NOMO-1 treated with DMSO at 0.1 percent for 48 hours (cell line): ENCODE measurements around the gene CD7.
"Not testable (repeated sequence)": the region's sequence is repeated elsewhere in the genome, so short reads cannot be mapped to it uniquely, and the experiment has no call there.

Experiments used
- DNase-seq: peaks from one replicate; lab custom pipeline; 2025; ENCODE audit not compliant: unreplicated experiment; lab: John Stamatoyannopoulos, UW

Gene CD7

DNA sequence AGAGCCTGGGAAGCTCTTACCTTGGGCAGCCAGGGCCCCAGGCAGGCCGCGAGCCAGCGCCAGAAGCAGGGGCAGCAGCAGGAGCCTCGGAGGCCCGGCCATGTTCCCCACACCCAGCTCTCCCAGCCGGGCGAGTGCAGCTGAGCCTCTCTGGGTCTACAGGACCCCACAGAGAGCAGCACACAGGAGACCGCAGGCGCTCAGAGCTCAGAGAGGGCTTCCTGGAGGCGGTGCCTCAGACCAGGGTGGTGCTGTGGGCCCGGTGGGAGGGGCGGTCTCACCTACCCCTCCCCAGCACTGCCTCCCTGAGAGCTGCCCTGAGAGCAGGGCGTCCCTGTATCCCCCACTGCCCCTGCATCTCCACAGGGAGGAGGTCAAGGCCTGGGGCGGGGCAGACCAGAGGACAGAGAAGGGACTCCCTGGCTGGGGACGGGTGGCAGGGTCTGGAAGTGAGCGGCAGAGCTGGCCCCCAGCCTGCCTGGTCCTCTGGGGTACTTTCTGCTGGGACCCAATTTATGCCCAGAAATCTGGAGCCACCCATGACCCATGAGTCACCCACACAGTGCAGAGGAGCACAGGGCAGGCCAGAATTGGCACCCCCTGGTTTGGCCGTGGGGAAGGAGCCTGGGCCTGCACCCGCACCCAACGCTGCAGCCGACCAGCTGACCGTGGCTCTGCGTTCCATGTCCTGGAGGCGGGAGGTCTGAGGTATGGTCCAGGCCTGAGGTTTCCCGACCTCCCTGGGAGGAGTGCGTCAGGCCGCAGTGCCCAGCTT, at the start of gene CD7:
CD7 (minus strand) TSS at position 215 of the 775 bp plus-strand sequence; CDS start at position 102, 113 bp downstream.
- DNase-seq, result no peak

DNA sequence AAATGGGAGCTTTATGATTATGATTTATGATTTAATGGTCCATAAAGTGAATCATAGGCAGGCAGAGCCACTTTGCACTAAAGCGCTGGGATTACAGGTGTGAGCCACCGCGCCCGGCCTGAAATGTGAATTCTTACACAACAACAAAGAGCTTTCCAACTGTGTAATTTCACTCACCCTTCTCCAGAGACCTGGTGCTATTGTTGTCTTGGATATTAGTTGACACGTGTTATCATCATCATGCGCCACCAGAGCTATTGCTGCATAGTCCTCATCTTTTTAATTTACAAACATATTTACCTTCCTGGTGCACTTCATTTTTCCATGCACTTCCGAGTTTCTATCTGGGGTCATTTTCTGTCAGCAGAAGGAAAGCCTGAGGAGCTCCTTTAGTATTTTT, 49.3 kb upstream of the CD7 start:
- no peak for DNase-seq

DNA sequence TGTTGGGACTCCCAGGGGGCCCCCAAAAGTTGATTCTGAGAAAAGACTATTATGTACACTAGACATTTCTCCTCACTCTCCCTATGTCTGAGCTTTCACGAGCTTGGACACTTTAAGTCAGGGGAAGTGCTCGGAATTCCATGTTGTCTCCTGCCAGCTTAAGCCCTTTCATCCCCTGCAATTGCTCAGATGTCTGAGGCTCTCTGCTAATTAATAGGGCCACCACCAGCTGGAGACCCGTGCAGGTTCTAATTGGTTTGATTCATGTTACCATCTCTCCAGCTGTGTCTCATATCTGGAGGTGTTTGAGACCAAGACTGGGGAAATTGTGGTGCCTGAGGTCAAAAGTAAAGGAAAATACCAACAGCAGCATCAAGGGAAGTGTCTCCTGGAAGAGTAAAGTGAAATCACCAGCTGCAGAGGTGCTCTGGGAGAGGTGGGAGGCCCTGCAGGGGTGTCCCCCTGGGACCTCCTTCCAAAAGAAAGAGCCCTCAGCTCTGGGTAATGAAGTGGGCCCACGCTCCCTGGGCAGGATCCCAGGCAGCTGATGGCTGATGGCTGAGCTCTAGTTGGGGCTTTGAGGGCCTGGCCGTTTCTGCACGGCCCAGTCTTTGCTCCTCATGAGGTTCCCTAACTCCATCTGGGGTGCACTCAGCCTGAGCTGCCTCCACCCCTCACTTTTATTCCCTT, 48.3 kb upstream of the CD7 start:
- no peak for DNase-seq

DNA sequence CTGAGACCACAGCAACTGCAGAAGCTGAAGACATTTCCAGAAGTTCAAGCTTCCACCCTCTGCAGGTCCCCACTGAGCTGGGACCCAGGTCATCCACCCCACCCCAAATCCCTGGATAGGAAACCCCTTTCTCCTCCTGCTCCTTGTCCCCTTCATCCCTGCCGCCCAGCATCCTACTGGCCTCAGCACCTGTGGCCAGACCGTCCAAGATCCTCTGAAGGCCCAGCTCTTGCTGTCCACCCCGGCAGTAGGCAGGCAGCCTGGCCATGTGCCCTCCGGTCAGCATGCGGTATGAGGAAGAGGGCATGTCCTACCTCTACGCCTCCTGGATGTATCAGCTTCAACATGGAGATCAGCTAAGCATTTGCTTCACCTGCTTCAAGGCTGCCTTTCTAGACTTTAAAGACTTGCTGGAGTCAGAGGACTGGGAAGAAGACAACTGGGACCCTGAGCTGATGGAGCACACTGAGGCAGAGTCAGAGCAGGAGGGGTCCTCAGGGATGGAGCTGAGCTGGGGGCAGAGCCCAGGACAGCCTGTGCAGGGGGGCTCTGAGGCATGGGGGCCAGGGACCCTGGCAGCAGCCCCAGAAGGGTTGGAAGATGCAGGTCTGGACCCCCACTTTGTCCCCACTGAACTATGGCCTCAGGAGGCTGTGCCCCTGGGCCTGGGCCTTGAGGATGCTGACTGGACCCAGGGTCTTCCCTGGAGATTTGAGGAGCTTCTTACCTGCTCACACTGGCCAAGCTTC, 44.7 kb upstream of the CD7 start:
- DNase-seq, result no peak

DNA sequence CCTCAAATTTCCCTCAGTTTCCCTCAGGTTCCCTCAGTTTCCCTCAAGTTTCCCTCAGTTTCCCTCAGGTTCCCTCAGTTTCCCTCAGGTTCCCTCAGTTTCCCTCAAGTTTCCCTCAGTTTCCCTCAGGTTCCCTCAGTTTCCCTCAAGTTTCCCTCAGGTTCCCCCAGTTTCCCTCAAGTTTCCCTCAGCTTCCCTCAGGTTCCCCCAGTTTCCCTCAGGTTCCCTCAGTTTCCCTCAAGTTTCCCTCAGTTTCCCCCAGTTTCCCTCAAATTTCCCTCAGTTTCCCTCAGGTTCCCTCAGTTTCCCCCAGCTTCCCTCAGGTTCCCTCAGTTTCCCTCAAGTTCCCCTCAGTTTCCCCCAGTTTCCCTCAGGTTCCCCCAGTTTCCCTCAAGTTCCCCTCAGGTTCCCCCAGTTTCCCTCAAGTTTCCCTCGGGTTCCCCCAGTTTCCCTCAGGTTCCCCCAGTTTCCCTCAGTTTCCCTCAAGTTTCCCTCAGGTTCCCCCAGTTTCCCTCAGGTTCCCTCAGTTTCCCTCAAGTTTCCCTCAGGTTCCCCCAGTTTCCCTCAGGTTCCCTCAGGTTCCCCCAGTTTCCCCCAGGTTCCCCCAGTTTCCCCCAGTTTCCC, 42.2 kb upstream of the CD7 start:
- DNase-seq, result not testable (repeated sequence)

DNA sequence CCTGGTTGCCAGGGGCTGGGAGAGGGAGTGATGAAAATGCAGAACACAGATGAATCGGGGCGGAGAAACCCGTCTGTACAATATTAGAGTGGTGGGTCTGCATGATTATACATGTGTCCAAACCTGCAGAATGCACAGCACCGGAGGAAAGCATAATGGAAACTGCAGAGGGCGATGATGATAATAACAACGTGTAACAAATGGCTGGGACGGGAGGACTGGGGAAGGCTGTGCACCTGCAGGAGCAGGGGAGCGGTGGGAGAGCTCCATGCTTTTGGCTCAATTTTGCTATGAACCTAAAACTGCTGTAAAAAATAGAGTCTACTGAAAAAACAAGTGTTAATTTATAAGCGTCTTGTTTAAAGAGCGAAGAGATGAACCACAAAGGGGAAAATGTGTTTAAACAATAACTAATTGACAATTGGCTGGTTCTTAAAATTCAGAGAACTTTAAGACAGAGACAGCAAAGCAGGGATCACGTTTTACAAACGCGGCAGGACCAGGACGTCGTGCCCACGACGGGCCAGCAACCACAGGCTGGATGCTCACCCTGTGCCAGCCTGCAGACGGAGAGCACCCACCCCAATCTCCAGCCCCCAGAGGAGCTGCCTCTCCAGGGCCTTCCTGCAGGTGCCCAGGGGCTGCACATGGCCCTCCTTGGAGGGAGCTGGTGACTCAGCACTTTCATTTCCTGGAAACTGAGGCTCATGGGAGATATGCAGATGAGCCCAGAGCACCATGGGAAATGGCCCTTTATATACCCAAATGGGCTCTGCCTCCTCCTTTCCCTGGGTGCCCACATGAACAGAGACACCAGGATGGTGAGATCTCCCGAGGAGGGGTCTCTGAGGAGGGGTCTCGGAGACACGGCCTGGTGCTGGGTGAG, 41.3 kb upstream of the CD7 start, which contains the start of gene TEX19:
TEX19 (plus strand) TSS at position 783 of the 886 bp plus-strand sequence. CDS start 2,904 bp downstream, outside the sequence.
- no peak for DNase-seq

DNA sequence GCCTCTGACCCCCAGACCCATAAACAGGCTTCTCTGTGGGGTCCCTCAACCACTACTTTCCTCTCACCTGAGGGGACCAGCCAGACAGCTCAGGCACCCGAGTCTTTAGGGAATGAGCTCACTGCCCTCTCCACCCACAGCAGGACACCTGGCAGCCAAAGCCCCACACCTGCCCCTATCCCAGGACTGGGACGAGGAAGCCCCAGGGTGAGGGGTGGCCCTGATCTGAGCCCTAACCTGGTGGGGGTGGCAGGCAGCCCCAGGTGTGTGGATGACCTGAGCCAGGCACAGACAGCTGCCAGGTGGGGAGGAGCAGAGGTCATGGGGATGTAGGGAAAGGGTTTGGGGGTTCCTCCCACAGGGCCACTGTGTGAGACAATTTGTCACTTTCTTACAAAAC, 40.0 kb upstream of the CD7 start:
- DNase-seq, result no peak

DNA sequence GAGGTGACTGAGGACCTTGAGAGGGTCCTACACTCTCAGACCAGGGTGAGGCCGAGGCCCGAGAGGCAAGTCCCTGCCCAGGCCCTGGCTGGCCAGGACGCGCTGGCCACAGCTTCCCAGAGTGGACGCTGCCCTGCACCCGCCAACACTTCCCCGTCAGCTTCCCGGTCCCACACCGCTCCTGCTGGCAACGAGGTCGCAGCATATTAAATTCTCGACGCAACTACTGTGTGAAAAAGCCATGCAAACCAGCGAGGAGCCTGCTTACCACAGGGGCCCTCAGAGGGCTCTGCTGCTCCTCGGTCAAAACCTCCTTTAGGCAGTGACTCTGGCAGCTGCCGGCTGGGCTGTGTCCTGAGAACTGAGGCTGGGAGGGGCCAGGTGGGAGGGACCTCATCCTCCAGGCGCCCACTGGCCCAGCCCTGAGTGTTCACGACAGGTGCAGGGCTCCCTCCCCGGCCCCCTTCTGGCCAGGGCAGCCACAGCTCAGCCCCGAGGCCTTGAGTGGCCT, 39.5 kb upstream of the CD7 start:
- no peak for DNase-seq

DNA sequence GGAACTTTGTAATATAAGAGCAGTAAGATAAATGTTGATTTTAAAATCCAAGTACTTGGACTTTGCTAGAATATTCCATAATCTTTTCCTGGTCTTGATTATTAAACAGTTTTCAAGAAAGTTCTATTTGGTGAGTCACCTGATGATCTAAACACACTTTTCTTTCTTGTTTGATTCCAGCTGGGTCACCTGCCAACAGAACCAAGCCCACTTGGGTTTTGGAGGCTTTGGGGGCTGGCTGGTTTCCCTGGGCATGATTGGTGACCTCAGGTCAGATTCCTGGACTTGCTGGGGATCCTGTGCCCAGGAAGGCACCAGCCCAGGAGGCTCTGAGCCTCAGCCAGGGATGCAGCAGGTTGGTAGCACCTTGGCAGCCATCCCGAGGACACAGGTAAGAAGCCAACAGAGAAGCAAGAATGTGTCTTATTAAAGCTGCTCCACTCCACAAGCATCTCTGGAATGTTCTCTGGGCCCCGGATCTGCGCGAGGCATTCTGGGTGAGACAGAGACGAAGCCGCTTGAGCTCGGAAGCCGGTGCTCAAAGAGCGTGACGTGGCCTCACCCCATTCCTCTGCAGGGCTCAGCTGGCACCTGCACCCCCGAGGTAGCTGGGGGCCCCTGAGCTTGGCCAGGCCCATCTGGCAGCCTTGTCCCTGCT, 38.5 kb upstream of the CD7 start:
- no peak for DNase-seq

DNA sequence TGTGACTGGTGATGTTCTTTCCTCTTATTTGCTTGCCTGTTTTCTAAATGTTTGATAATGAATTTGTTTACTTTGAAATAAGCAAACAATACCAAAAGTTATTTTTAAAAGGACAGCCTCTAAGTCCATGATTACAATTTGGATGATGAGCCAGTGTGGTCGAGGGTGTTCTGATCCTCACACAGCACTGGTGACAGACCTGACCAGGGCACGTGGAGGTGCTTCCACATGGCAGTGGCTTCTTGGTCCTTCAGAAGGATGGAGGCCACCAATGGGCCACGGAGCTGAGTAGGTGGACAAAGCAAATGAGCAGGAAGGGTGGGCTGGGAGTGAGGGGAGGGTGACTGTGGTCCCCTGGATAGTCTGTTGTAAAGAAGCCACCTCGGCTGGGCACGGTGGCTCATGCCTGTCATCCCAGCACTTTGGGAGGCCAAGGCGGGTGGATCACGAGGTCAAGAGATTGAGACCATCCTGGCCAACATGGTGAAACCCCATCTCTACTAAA, 37.4 kb upstream of the CD7 start:
- DNase-seq, result no peak

DNA sequence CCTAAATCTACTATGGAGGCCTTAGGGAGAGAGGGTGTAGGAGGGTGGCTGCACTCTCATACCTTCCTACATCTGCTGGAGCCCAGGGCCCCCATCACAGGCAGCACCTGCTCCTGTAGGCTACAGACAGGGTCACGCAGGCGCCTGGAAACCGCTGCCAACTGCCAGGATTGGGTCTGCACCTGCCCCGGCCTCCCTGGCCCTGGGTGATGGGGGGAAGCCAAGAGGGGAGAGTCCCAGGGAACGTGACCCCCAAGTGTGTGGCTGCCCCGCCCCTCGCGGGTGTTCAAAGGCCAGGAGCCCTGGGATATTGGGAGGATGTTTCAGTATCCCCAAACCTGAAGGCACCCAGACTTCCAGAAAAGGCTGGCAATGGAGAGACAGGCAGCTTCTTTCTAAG, 36.1 kb upstream of the CD7 start:
- no peak for DNase-seq

DNA sequence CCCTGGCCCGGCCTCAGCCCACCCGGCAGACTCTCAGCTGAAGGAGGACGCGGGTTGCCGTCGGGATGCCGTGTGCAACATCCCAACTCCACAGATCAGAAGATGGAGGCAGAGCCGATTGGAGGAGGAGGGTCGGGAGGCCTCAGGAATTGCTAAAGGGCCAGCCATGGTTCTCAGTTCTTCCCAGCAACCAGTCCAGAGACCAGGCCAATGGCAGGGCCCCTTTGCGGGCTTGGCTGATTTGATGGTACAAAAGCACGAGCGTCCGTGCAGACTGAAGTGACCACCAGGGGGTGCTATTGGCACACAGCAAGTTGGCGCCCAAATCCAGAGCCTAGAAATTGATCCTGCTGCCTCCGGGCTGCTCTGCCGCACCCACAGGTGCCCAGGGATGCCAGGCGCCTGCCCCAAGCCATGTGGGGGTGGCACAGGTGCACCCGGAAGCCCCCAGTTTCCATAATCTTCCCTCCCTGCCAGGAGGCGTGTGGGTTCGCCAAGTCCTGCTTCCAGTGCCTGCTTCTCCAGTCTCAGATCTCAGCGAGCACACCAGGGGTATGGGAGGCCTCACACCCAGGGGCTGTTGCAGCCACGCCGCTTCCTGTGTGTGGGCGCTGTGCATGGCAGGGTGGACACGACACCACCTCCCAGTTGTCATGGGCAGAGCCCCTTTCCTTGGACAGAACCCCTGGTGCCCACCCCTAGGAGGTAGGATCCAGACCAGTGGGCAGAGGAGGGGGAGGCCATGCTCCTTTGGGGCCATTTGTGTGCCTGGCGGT, 34.5 kb upstream of the CD7 start:
- peak; percentile 69 for DNase-seq

DNA sequence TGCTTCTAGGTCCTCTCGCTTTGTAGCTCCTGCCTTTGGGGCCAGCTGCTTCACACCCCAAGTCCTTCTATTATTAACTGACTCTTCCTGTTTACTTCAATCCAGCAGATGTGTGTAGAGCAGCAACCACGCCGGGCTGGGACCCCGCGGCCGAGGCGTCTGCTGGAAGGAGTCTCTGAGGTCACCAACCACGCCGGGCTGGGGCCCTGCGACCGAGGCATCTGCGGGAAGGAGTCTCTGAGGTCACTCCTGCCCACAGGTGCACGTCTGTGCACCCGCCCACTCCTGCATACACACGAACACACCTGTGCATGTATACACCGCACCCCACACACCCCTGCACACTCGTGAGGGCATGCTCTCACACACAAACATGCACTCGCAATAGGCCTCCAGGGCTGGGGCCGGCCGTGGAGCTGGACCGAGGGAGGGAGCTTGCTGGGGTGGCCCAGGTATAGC, 33.9 kb upstream of the CD7 start:
- no peak for DNase-seq

DNA sequence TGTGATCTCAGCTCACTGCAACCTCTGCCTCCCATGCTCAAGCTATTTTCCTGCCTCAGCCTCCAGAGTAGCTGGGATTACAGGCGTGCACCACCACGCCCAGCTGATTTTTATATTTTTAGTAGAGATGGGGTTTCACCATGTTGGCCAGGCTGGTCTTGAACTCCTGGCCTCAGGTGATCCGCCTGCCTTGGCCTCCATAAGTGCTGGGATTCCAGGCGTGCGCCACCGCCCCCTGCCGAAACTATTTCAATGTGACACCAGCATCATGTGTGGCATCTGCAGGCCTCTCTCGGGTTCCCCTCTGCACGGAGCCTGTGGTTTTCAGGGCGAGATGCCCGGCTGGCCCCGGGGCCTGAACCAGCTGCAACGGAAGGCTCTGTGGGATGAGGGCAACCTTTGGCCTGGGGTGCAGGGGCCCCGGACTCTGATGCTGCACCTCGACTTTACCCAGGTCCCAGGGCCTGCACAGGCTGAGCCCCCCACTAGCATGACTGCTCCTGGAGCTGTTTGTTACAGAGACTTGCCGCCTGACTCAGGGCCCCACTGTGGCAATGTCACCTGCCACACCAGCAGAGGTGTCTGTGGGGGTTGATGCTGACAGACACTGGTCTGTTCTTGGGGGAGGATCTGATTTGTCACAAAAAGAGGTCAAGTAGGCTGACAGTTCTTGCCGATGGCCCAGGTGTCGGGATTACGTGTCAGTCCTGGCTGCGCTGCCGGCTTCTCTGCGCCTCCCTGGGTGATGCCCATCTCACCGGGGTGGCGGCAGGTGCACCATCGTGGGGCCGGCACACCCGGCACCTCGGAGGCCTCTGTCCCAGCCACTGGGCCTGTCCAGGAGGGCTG, 33.0 kb upstream of the CD7 start:
- peak; percentile 32 for DNase-seq

DNA sequence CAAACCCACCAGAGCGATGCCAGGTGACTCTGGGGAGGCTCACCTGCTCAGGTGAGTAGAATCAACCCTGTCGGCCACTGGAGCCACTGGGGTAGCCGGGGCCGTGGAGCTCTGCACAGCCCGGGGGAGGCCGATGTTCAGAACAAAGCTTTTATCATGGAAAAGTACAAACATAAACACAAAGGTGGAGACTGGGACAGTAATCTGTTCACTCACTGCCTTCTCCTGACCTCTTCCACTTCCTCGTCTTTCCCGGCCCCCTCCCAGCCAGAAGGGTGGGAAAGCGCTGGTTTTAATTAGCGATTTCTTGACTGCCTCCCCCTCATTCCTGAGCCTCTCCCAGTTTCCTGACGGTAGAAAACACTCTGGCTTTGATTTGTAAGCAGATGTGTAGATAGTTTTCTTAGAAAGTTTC, 31.9 kb upstream of the CD7 start:
- DNase-seq, result no peak

DNA sequence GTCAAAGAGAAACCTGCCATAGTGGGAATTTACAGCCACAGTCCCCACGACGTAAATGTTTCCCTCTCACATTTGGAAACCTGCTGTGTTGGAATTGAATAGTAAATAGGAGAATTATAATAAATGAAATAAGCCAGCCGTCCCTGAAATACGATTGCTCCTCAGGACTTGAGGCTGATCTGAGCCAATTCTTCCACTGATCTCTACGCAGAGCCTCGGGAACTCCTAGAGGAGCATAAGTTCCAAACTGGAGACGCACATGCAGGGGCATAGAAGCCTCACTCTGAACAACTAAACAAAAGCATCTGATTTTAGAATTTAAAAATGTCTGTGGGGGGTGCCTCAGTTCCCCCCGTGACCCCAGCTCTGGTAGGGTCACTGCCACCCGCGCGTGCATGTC, 31.5 kb upstream of the CD7 start:
- no peak for DNase-seq

DNA sequence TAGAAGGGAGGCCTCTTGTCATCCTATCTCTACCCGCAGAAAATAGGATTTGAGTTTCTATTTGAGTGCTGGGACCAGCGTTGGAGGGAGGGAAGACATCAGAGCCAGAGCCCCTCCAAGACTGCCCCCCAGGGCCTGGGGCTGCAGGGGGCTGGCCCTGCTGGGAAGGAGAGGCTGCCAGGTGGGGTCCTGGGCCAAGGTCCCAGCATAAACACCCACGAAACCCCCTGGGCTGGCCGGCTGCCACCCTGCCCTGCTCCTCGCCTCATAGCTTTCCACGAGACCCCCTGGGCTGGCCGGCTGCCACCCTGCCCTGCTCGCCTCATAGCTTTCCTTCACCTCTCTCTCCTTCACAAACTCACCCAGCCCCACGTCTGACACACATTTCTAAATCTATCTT, 31.0 kb upstream of the CD7 start:
- no peak for DNase-seq

DNA sequence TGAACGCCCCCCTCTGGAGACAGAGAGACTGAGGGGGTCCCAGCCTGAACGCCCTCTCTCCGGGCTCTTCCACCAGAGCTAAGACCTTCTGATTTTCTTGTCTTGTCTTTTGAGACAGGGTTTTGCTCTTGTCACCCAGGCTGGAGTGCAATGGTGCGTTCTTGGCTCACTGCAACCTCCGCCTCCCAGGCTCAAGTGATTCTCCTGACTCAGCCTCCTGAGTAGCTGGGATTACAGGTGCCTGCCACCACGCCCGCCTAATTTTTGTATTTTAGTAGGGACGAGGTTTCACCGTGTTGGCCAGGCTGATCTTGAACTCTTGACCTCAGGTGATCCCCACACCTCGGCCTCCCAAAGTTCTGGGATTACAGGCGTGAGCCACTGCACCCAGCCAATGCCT, 30.6 kb upstream of the CD7 start:
- not testable (repeated sequence) for DNase-seq
